Endothelial cell of umbilical vein (primary cell): Measurements from ENCODE around the gene FGF2.

ENCODE experiments used
- EZH2 ChIP-seq: IDR thresholded peaks from 2 replicates; pipeline ENCODE4 v1.6.1; 2012; ENCODE audit warnings: borderline replicate concordance, low read depth, mild to moderate bottlenecking, moderate library complexity, low read length, inconsistent platforms; ENCODE audit not compliant: severe bottlenecking
- FOS ChIP-seq: IDR thresholded peaks from 2 replicates; pipeline ENCODE4 v1.6.1; 2011; ENCODE audit warnings: mild to moderate bottlenecking, low read length, moderate library complexity, borderline replicate concordance; ENCODE audit not compliant: insufficient read depth
- MYC ChIP-seq: IDR thresholded peaks from one replicate; pipeline ENCODE4 v1.6.1; 2011; ENCODE audit warnings: mild to moderate bottlenecking, low read depth, low read length
- POLR2A ChIP-seq: IDR thresholded peaks from 2 replicates; pipeline ENCODE4 v1.6.1; 2012; ENCODE audit warnings: low read depth, mild to moderate bottlenecking, control low read depth, low read length
- POLR2AphosphoS5 ChIP-seq: IDR thresholded peaks from 2 replicates; pipeline ENCODE4 v1.6.1; 2012; ENCODE audit warnings: low read depth, mild to moderate bottlenecking, control low read depth, low read length, moderate library complexity; ENCODE audit not compliant: insufficient read depth
- TF ChIP-seq, protein P1 (sequence below), 2 donors: IDR thresholded peaks; 1 replicate in 1 of 2; 2 replicates in 1 of 2; pipeline ENCODE4 v1.5.1; 2011; ENCODE audit warnings: low read length in 2 of 2, mild to moderate bottlenecking in 2 of 2, moderate library complexity in 2 of 2, control low read depth in 1 of 2, inconsistent platforms in 1 of 2, low read depth in 1 of 2; ENCODE audit not compliant: insufficient read depth in 1 of 2; ENCODE audit errors: extremely low read depth in 1 of 2
- TF ChIP-seq, protein P2 (sequence below): IDR thresholded peaks from 2 replicates; pipeline ENCODE4 v1.6.1; 2011; ENCODE audit not compliant: insufficient read depth, insufficient read length

GRCh38 chr4:122827879-122828601 lies 1.4 kb downstream of the FGF2 start:
- TF ChIP-seq MYC (no peak), EZH2 (no peak), POLR2A (no peak), POLR2AphosphoS5 (no peak), FOS (no peak)
- TF ChIP-seq, protein P1, sequence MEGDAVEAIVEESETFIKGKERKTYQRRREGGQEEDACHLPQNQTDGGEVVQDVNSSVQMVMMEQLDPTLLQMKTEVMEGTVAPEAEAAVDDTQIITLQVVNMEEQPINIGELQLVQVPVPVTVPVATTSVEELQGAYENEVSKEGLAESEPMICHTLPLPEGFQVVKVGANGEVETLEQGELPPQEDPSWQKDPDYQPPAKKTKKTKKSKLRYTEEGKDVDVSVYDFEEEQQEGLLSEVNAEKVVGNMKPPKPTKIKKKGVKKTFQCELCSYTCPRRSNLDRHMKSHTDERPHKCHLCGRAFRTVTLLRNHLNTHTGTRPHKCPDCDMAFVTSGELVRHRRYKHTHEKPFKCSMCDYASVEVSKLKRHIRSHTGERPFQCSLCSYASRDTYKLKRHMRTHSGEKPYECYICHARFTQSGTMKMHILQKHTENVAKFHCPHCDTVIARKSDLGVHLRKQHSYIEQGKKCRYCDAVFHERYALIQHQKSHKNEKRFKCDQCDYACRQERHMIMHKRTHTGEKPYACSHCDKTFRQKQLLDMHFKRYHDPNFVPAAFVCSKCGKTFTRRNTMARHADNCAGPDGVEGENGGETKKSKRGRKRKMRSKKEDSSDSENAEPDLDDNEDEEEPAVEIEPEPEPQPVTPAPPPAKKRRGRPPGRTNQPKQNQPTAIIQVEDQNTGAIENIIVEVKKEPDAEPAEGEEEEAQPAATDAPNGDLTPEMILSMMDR (IDR thresholded peaks at IDR 0.05; ENCODE audit: extremely low read depth in 1 of 2, insufficient read depth in 1 of 2, low read depth in 1 of 2, low read length in 2 of 2): no peak
- TF ChIP-seq, protein P2, sequence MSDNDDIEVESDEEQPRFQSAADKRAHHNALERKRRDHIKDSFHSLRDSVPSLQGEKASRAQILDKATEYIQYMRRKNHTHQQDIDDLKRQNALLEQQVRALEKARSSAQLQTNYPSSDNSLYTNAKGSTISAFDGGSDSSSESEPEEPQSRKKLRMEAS: peak; percentile 45
